ENCODE results near the gene HPCAL1.

HPCAL1 gene

GRCh38 chr2:10433947-10434885 lies 131.5 kb downstream of the HPCAL1 start:
- H3K36me3 ChIP-seq (ENCODE audit: low read length), result no peaks in the 10 kb centered on the region
- H3K9ac ChIP-seq (ENCODE audit: low read length), result no peak overlapping the region
- H3K4me3 ChIP-seq (ENCODE audit: insufficient read depth, low read length, poor library complexity, severe bottlenecking), result no peak overlapping the region
- no peaks in the 10 kb centered on the region for H3K79me2 ChIP-seq (ENCODE audit: insufficient read depth, low read length)
- H3F3A ChIP-seq (ENCODE audit: insufficient read depth), result peaks cover 21% of the 10 kb centered on the region
- H4K20me1 ChIP-seq (ENCODE audit: low read depth, low read length), result no peaks in the 10 kb centered on the region
- no peaks in the 10 kb centered on the region for H3K27me3 ChIP-seq (ENCODE audit: low read length)
- H3K9me2 ChIP-seq (replicated peaks; ENCODE audit: insufficient read depth, low read length), result no peaks in the 10 kb centered on the region
- no peaks in the 10 kb centered on the region for H3K9me3 ChIP-seq (ENCODE audit: insufficient read depth, low read length)
- H3K4me2 ChIP-seq (ENCODE audit: low read depth, low read length, poor library complexity, severe bottlenecking), result no peak overlapping the region
- H2AFZ ChIP-seq (ENCODE audit: low read depth, low read length, severe bottlenecking), result no peak overlapping the region
- no peak overlapping the region for H3K27ac ChIP-seq (ENCODE audit: low read depth, low read length)
- no peak for TF ChIP-seq CTCF (IDR thresholded peaks at IDR 0.05; ENCODE audit: insufficient read depth, low read length, poor library complexity, severe bottlenecking)
- no peak for TF ChIP-seq EZH2phosphoT487 (conservative IDR thresholded peaks at IDR 0.05; ENCODE audit: low read length)

GRCh38 chr2:10434886-10435819 lies 132.4 kb downstream of the HPCAL1 start:
- Histone ChIP-seq H3K4me2 (ENCODE audit: low read depth, low read length, poor library complexity, severe bottlenecking) (no peak overlapping the region), H3K9ac (ENCODE audit: low read length) (no peak overlapping the region), H3K9me3 (ENCODE audit: insufficient read depth, low read length) (no peaks in the 10 kb centered on the region), H2AFZ (ENCODE audit: low read depth, low read length, severe bottlenecking) (no peak overlapping the region), H3K36me3 (ENCODE audit: low read length) (0 out of 2 replicates have a peak, but pooled peaks cover under 1% of the 10 kb centered on the region), H3K4me3 (ENCODE audit: insufficient read depth, low read length, poor library complexity, severe bottlenecking) (no peak overlapping the region), H3K27me3 (ENCODE audit: low read length) (no peaks in the 10 kb centered on the region), H3F3A (ENCODE audit: insufficient read depth) (peaks cover 24% of the 10 kb centered on the region), H3K9me2 (replicated peaks; ENCODE audit: insufficient read depth, low read length) (no peaks in the 10 kb centered on the region), H4K20me1 (ENCODE audit: low read depth, low read length) (no peaks in the 10 kb centered on the region), H3K79me2 (ENCODE audit: insufficient read depth, low read length) (no peaks in the 10 kb centered on the region), H3K27ac (ENCODE audit: low read depth, low read length) (no peak overlapping the region)
- TF ChIP-seq CTCF (IDR thresholded peaks at IDR 0.05; ENCODE audit: insufficient read depth, low read length, poor library complexity, severe bottlenecking) (peak; percentile 87), EZH2phosphoT487 (conservative IDR thresholded peaks at IDR 0.05; ENCODE audit: low read length) (no peak)

- Histone ChIP-seq H3K4me3 (ENCODE audit: insufficient read depth, low read length, poor library complexity, severe bottlenecking) (no peak overlapping the region), H3K27ac (ENCODE audit: low read depth, low read length) (no peak overlapping the region), H3K9me2 (replicated peaks; ENCODE audit: insufficient read depth, low read length) (no peaks in the 10 kb centered on the region), H3K27me3 (ENCODE audit: low read length) (no peaks in the 10 kb centered on the region), H4K20me1 (ENCODE audit: low read depth, low read length) (no peaks in the 10 kb centered on the region), H3F3A (ENCODE audit: insufficient read depth) (peaks cover 31% of the 10 kb centered on the region), H2AFZ (ENCODE audit: low read depth, low read length, severe bottlenecking) (no peak overlapping the region), H3K36me3 (ENCODE audit: low read length) (peaks cover 7% of the 10 kb centered on the region; the same call in 1 of the 2 replicates), H3K79me2 (ENCODE audit: insufficient read depth, low read length) (no peaks in the 10 kb centered on the region), H3K9ac (ENCODE audit: low read length) (no peak overlapping the region), H3K4me2 (ENCODE audit: low read depth, low read length, poor library complexity, severe bottlenecking) (no peak overlapping the region), H3K9me3 (ENCODE audit: insufficient read depth, low read length) (no peaks in the 10 kb centered on the region)
- no peak for TF ChIP-seq EZH2phosphoT487 (conservative IDR thresholded peaks at IDR 0.05; ENCODE audit: low read length)
- TF ChIP-seq CTCF (IDR thresholded peaks at IDR 0.05; ENCODE audit: insufficient read depth, low read length, poor library complexity, severe bottlenecking), result no peak
Observed at GRCh38 chr2:10435820-10436204, 133.1 kb downstream of the HPCAL1 start.

Data from SU-DHL-6 (cell line).